Activated CD4-positive, alpha-beta T cell treated with anti-CD3 and anti-CD28 coated beads, Interleukin-2, amount 10 ng/mL, durations not matched to agents 24 days and 14 days (primary cell): ENCODE results near the gene ADAMTS2. TPM values are rescaled to one million over a fixed set of nuclear protein-coding genes. Genes with fewer than 3 reads are reported as not detected.

Experiments
- DNase-seq: peaks from one replicate; pipeline ENCODE4 v3.0.0; 2022
- H3K27ac Mint-ChIP-seq: one replicate; pipeline ENCODE4 v1.8.0; 2022; ENCODE audit warnings: mild to moderate bottlenecking, mixed read lengths
- H3K27me3 Mint-ChIP-seq: one replicate; pipeline ENCODE4 v1.8.0; 2022; ENCODE audit warnings: mixed read lengths
- H3K36me3 Mint-ChIP-seq: one replicate; pipeline ENCODE4 v1.8.0; 2022; ENCODE audit warnings: low read depth, mild to moderate bottlenecking, mixed read lengths
- H3K4me1 Mint-ChIP-seq: one replicate; pipeline ENCODE4 v1.8.0; 2021; ENCODE audit warnings: mixed read lengths
- H3K4me3 Mint-ChIP-seq: one replicate; pipeline ENCODE4 v1.8.0; 2022; ENCODE audit warnings: mild to moderate bottlenecking, moderate library complexity, mixed read lengths
- H3K9me3 Mint-ChIP-seq: one replicate; pipeline ENCODE4 v1.8.0; 2021; ENCODE audit warnings: mixed read lengths
- intact Hi-C: fragments of 100-400 bp; cut with micrococcal nuclease; formaldehyde crosslinking; loops from one replicate; pipeline ENCODE4 v1.15.1; 2023
- total RNA-seq: library from RNA; stranded (reverse); gene quantifications from 2 replicates; pipeline ENCODE4 v1.2.3, GENCODE V29; 2022

The ADAMTS2 gene
- total RNA-seq, 1 donor from 2014 or later = not detected

DNA sequence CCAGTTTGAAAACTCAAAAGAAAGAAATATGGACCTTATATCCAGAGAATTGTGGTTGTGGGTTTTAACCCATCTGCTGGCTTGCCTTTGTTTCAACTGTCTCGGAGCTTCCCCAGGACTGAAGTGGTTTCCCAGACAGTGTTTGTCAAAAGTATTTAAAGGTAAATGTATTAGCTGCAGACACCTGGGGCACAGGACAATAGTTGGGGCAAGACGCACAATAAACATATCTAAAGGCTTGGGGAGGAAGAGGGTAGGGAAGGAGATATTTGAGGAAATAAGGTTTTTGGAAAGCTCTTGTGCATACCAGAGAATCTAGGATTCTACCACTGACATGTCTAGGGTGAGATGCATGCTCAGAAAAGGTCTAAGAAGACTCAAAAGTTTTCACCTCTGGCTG, 99.0 kb downstream of the ADAMTS2 start:
- DNase-seq = no peak
- Mint-ChIP-seq H3K4me3 (no peak overlapping the region), H3K27ac (no peak overlapping the region), H3K9me3 (no peaks in the 10 kb centered on the region), H3K27me3 (no peaks in the 10 kb centered on the region), H3K4me1 (no peaks in the 10 kb centered on the region), H3K36me3 (no peaks in the 10 kb centered on the region)
- intact Hi-C loops = no loop called here

DNA sequence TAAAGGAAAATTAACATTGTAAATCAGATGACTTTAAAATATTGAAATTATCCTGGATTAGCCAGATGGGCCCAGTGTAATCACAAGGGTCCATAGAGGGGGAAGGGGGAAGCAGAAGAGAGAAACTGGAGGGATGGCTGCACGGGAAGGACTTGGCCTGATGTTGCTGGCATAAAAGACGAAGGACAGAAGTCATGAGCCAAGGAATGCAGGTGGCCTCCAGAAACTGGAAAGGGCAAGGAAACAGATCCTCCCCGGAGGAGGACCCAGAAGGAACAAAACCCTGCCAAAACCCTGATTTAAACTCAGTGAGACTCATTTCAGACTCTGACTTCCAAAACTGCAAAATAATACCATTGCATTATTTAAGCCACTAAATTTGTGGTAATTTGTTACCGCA, 100.2 kb downstream of the ADAMTS2 start:
- Mint-ChIP-seq H3K36me3 (no peaks in the 10 kb centered on the region), H3K4me1 (no peaks in the 10 kb centered on the region), H3K4me3 (no peak overlapping the region), H3K27ac (no peak overlapping the region), H3K27me3 (no peaks in the 10 kb centered on the region), H3K9me3 (peaks cover under 1% of the 10 kb centered on the region)
- no peak for DNase-seq
- intact Hi-C loops = no loop called here

DNA sequence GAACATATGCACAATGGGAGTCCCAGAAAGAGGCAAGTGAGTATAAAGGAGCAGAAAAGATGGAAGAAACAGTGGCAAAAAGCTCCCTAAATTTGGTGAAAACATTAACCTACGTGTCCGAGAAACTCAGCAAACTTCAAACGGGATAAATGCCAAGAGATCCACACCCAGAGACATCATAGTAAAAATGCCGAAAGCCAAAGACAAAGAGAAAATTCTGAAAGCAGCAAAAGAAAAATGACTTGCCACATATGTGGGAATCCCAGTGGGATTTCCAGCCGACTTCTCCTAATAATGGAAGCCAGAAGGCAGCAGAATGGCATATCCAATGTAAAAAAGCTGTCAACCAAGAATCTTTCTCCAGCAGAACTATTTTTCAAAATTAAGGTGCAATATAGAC, 101.2 kb downstream of the ADAMTS2 start:
- Mint-ChIP-seq H3K9me3 (peaks cover 8% of the 10 kb centered on the region), H3K4me1 (no peaks in the 10 kb centered on the region), H3K27ac (no peak overlapping the region), H3K36me3 (no peaks in the 10 kb centered on the region), H3K4me3 (no peak overlapping the region), H3K27me3 (no peaks in the 10 kb centered on the region)
- DNase-seq = no peak
- intact Hi-C loops = no loop called here

DNA sequence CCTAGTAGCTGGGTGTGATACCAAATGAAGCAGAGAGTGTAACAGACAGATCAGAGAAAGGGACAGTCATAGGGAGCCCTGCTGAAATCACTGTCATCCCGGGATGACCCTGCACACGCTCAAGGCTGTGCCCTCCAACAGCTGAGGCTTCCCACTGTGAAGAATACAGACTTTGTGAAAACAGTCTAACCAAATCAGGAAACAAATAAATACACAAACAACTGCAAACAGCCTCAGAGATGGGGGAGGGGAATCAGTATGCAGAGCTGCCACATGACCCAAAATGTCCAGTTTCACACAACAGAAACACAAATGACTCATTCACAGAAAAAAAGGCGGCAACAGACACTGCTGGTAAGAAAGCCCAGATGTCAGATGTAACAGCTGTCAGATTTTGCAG, 101.9 kb downstream of the ADAMTS2 start:
- H3K27ac Mint-ChIP-seq = no peak overlapping the region
- no peaks in the 10 kb centered on the region for H3K27me3 Mint-ChIP-seq
- peaks cover 8% of the 10 kb centered on the region for H3K9me3 Mint-ChIP-seq
- H3K36me3 Mint-ChIP-seq = no peaks in the 10 kb centered on the region
- H3K4me3 Mint-ChIP-seq = no peak overlapping the region
- no peaks in the 10 kb centered on the region for H3K4me1 Mint-ChIP-seq
- DNase-seq = no peak
- intact Hi-C loops = no loop called here

DNA sequence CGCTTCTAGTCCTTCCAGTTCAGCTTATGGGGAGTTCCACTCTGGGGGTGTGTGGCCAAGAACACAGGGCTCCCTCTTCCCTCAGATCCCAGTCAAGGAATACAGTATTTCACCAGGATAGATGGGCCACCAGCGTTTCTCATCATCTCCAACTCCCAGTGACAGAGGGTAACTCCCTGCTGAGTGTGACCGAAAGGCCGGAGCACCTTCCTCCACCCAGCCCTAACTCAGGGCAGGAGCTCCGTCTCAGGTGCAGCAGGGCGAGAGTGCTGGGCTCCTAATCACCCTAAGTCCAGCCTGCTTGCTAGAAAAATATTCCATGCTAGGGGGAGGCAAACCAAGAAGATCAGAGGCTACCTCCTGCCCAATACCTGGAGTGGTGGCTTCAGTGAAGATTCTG, 102.6 kb downstream of the ADAMTS2 start:
- Mint-ChIP-seq H3K27ac (no peak overlapping the region), H3K4me3 (no peak overlapping the region), H3K36me3 (no peaks in the 10 kb centered on the region), H3K27me3 (no peaks in the 10 kb centered on the region), H3K4me1 (no peaks in the 10 kb centered on the region), H3K9me3 (peaks cover 8% of the 10 kb centered on the region)
- DNase-seq = no peak
- intact Hi-C loops = no loop called here

DNA sequence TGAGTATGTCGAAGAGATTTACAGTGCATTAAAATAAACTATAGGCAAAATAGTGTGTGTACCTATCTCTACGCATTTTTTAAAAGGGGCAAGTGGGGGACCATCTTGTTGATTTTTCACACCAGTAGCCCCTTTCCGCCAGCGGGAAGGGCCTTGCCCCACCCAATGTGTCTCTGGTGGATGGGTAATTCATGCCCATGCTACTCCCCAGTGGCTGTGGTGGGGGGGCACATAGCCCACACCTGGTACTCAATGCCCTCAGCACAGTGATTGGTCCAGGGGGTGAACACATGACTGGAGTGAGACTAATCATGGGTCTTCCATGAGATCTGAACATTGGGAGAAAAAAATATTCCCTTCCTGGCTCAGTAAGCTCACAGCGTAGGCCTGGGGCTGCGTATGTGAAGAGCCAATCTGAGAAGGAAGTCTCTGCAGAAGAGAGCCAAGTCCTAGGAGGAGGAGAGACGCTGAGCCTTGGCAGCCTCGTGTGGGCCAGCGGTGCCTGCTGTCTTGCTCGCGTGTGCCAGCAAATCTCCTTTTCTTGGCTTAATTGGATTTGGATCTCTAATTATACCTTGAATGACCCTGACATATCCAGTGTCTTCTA, 103.4 kb downstream of the ADAMTS2 start:
- Mint-ChIP-seq H3K27me3 (no peaks in the 10 kb centered on the region), H3K27ac (no peak overlapping the region), H3K4me1 (no peaks in the 10 kb centered on the region), H3K9me3 (peaks cover 11% of the 10 kb centered on the region), H3K36me3 (no peaks in the 10 kb centered on the region), H3K4me3 (no peak overlapping the region)
- intact Hi-C loops = no loop called here
- DNase-seq = no peak

DNA sequence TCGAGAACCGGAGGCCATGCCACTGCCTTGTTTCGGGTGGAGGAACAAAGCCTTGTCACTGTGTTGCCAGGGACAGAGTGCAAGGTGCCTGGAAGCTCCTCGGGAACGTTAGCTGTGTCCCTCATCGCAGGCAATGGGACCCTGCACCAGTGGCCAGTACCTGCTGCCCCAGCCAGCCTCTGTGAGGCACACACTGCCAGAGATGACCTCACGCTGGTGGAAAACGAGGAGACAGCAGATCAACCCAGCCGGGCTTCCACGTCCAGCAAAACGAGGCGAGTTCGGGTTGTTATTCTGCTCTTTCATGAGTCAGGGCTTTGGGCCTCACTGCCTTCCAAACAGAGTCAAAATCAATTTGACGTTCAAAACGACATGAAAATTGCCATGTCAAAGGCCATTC, 104.1 kb downstream of the ADAMTS2 start:
- Mint-ChIP-seq H3K36me3 (no peaks in the 10 kb centered on the region), H3K27ac (no peak overlapping the region), H3K27me3 (no peaks in the 10 kb centered on the region), H3K9me3 (peaks cover 11% of the 10 kb centered on the region), H3K4me1 (no peaks in the 10 kb centered on the region), H3K4me3 (no peak overlapping the region)
- intact Hi-C loops = no loop called here
- no peak for DNase-seq

DNA sequence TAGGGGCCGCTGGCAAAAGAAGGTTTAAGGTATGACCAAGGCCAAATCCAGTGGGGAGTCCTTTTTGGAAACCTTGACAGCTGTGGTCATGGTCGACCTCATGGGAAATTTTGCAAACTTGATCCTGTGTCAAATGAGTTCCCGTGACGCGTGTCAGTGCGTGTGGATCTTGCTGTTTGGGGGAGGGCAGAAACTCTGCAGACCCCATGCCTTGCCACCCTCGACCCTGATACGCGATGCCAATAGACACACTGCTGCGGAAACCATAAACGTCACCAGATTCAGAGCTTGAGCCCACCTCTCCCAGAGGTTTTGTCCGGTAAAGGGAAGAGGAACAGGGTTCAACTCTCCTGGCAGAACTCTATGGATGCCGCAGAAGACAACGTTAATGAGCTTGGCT, 104.7 kb downstream of the ADAMTS2 start:
- no peak overlapping the region for H3K27ac Mint-ChIP-seq
- H3K4me3 Mint-ChIP-seq = no peak overlapping the region
- intact Hi-C loops = no loop called here
- no peaks in the 10 kb centered on the region for H3K4me1 Mint-ChIP-seq
- peaks cover 11% of the 10 kb centered on the region for H3K9me3 Mint-ChIP-seq
- DNase-seq = no peak
- no peaks in the 10 kb centered on the region for H3K36me3 Mint-ChIP-seq
- no peaks in the 10 kb centered on the region for H3K27me3 Mint-ChIP-seq

DNA sequence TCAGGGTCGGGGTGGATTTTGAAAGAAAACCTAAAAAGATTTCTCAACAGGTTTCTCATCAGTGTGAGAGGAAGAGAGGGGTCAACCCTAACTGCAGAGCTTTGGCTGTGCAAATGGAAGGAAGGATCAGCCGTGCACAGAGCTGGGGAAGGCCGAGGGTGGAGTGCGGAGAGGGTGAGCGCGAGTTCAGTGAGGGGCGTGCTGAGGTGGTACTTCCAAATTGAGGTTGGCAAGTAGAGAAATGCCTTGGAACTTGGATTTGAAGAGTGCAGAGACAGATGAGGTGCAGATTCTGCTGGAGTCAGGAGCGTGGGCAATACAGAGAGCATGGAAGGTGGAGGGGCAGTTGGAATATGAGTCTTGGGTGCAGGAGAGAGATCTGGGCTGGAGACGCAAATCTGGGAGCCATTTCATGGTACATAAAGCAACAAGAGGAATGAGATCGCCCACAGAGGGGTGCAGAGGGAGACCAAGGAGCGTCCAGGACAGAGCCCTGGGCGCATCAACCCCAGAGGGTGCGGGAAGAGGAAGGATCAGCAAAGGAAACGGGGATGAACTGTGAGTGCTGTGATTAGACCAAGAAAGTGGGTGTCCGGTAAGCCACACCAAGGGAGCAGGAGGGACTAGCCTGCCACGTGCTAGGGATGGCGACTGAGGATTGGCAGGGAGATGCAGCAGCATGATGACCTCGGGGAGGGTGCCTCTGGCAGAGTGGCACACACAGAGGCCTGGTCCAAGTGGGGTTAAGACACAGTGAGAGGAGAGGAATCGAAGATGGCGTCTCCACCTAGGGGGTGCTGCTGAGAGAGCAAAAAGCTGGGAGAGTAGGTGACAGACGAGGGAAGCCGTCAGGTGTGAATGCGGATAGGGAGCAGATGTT, 105.8 kb downstream of the ADAMTS2 start:
- DNase-seq = no peak
- Mint-ChIP-seq H3K9me3 (peaks cover 11% of the 10 kb centered on the region), H3K4me3 (no peak overlapping the region), H3K27ac (no peak overlapping the region), H3K4me1 (no peaks in the 10 kb centered on the region), H3K36me3 (no peaks in the 10 kb centered on the region), H3K27me3 (no peaks in the 10 kb centered on the region)
- intact Hi-C loops = no loop called here

DNA sequence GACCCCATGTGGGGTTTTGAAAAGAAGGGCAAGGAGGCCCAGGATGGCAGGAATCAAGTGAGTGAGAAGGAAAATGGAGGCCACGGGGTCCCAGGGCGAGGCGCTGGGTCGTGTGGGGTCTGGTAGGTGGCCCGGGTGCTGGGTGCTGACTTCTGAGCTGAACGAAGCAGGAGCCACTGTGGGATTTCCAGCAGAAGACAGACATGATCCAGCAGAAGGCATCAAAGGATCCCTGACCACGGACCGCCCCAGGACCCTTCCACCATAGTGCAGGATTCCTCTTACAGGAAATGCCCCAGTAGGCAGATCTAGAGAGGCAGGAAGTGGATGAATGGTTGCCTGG, 106.7 kb downstream of the ADAMTS2 start:
- H3K27ac Mint-ChIP-seq = no peak overlapping the region
- no peak overlapping the region for H3K4me3 Mint-ChIP-seq
- no peaks in the 10 kb centered on the region for H3K4me1 Mint-ChIP-seq
- H3K36me3 Mint-ChIP-seq = no peaks in the 10 kb centered on the region
- intact Hi-C loops = no loop called here
- no peak for DNase-seq
- H3K27me3 Mint-ChIP-seq = no peaks in the 10 kb centered on the region
- peaks cover 11% of the 10 kb centered on the region for H3K9me3 Mint-ChIP-seq

DNA sequence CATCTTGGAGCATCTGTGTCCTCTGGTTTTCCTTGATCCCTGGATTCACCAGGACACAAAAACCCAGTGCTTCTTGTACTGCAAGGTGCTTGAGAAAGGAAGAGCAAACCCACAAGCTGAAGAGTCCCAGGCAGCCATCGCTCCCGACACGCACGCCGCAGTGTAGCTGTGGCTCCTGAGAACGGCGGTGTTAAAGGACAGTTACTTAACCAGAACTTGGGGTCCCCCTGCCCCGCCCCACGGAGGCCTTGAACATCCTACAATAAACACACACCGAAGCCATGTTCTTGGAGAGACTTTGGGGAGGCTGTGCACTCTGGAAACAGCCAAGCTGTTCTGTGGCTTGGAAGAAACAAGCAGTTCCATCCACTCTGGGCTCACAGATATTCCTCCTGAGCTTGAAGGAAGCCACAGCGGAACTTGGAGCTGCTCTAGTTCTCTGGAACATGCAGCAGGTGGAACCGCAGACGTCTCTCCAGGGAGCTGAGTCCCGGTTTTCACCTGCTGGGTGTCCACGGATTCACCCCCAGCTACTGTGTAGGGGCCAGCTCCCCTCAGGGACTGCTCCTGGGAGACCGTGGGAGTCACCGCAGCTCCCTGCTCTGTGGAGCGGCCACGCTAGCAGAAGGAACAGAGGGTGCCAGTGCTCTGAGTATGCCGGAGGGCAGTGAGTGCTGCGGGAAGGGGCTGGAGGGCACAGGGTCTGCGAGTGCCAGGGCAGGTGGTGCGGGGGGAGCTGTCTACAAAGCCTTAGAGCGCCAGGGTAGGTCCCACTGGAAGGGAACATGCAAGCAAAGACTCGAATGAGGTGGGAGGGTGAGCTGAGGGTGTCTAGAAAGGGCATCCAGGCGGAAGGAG, 107.3 kb downstream of the ADAMTS2 start:
- intact Hi-C loops = no loop called here
- no peaks in the 10 kb centered on the region for H3K36me3 Mint-ChIP-seq
- H3K4me1 Mint-ChIP-seq = no peaks in the 10 kb centered on the region
- no peak overlapping the region for H3K27ac Mint-ChIP-seq
- no peaks in the 10 kb centered on the region for H3K27me3 Mint-ChIP-seq
- peaks cover 11% of the 10 kb centered on the region for H3K9me3 Mint-ChIP-seq
- DNase-seq = no peak
- H3K4me3 Mint-ChIP-seq = no peak overlapping the region

DNA sequence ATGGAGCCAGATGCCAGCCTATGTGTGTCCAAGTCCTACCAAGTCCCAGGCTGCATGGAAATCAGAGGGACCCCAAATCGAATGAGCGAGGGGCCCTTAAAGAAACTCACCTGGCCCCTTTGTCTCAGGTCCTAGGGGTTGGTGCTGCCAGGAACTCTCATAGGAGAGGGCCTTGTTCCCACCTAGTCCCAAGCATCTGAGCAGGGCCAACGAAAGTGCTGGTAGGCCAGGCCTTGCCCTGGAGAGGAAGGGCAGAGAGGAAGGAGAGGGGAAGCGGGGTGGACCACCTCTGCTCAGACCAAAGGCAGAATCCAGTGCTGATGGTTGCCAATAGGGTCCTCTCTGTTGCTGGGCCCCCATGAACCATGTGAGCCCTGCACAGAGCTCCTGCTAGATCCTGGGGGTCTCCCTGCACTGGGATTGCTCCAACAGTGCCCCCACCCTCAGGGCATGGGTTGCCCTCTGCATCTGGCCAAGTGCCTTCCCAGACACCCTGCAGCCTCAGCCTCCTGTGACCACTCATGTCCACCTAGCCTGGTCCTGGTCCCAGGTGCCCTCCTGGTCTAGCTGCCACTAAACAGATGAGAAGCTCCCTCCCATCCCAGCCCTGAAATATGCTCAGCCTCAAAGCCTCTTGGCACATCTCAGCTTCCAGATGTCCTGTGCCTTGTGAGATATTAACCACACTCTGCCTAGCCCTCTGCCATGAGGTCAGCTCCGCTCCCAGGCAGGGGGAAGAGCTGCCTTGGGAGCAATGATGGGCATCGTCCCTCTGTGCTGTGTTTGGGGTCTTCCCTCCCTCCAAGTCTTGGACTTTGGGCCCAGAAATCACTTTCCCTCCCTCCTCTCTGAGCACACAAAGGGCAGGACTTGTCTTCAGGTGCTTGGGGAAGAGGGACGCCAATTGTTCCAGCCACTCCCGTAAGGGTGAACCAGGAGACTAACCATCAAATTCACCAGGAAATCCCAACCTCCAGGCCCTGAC, 109.6 kb downstream of the ADAMTS2 start:
- peaks cover 11% of the 10 kb centered on the region for H3K9me3 Mint-ChIP-seq
- no peaks in the 10 kb centered on the region for H3K4me1 Mint-ChIP-seq
- no peaks in the 10 kb centered on the region for H3K36me3 Mint-ChIP-seq
- no peak overlapping the region for H3K4me3 Mint-ChIP-seq
- intact Hi-C loops = no loop called here
- no peak overlapping the region for H3K27ac Mint-ChIP-seq
- no peak for DNase-seq
- no peaks in the 10 kb centered on the region for H3K27me3 Mint-ChIP-seq

DNA sequence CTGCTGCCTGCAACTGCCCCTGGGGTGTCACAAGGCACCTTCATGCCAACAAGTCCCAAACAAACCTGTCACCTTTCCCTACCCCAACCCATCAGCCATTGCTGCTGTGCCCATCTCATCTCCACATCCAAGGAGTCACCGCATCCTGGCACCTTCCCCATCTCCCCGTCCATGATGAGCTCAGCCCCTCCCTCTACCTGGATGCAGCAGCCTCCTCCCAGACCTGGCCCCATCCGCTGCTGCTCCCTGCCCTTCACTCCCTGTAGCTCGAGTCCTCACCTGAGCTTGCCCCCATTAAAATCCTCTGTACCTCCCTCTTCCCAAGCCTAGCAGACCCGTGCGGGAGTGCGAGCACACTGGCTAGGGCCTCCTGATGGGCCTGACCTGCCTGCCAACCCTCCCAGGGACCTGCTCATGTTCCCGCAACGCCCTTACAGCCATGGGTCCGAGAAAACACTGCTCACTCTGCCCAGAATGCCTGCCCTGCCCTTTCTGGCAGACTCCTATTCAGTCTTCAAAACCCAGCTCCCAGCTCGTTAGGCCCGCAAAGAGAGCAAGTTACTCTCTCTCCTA, 110.6 kb downstream of the ADAMTS2 start:
- intact Hi-C loops = no loop called here
- Mint-ChIP-seq H3K27me3 (no peaks in the 10 kb centered on the region), H3K4me1 (no peaks in the 10 kb centered on the region), H3K36me3 (no peaks in the 10 kb centered on the region), H3K4me3 (no peak overlapping the region), H3K9me3 (peaks cover 7% of the 10 kb centered on the region), H3K27ac (no peak overlapping the region)
- no peak for DNase-seq
